Adipocyte (in vitro differentiated cells): Measurements from ENCODE around the gene SAMD9.

ENCODE experiments used
- DNase-seq: peaks from one replicate; pipeline ENCODE4 v3.0.0-alpha.2; 2015; ENCODE audit warnings: low read depth
- H3K27me3 ChIP-seq: replicated peaks from 2 replicates; pipeline ENCODE4 v1.7.0; 2013; ENCODE audit warnings: mild to moderate bottlenecking, low read length, moderate library complexity; ENCODE audit not compliant: control insufficient read depth, insufficient read depth
- H3K36me3 ChIP-seq: 2 replicates; pipeline ENCODE4 v1.7.0; 2013; ENCODE audit warnings: low read length, mild to moderate bottlenecking, moderate library complexity; ENCODE audit not compliant: control insufficient read depth, insufficient read depth, severe bottlenecking
- H3K4me1 ChIP-seq: 2 replicates; pipeline ENCODE4 v1.7.0; 2013; ENCODE audit warnings: mild to moderate bottlenecking, low read length, moderate library complexity; ENCODE audit not compliant: control insufficient read depth, insufficient read depth
- H3K4me3 ChIP-seq: 2 replicates; pipeline ENCODE4 v1.7.0; 2013; ENCODE audit warnings: mild to moderate bottlenecking, low read length, moderate library complexity
- H3K9ac ChIP-seq: 2 replicates; pipeline ENCODE4 v1.7.0; 2013; ENCODE audit warnings: mild to moderate bottlenecking, low read length, moderate library complexity
- H3K9me3 ChIP-seq: 2 replicates; pipeline ENCODE4 v1.7.0; 2013; ENCODE audit warnings: mild to moderate bottlenecking, low read length, moderate library complexity; ENCODE audit not compliant: control insufficient read depth

The SAMD9 gene

GRCh38 chr7:93117852-93118530 lies at the start of gene SAMD9:
SAMD9 (minus strand) TSS chr7:93117979; CDS start chr7:93106097, 11,882 bp downstream.
- no peaks in the 10 kb centered on the region for H3K27me3 ChIP-seq
- peak; percentile 96 for DNase-seq
- no peaks in the 10 kb centered on the region for H3K9me3 ChIP-seq
- H3K4me1 ChIP-seq = peaks cover 22% of the 10 kb centered on the region
- H3K9ac ChIP-seq = peak within 1 kb of the TSS; percentile 77
- H3K36me3 ChIP-seq = no peaks in the 10 kb centered on the region
- peak within 1 kb of the TSS; percentile 84 for H3K4me3 ChIP-seq

DNA sequence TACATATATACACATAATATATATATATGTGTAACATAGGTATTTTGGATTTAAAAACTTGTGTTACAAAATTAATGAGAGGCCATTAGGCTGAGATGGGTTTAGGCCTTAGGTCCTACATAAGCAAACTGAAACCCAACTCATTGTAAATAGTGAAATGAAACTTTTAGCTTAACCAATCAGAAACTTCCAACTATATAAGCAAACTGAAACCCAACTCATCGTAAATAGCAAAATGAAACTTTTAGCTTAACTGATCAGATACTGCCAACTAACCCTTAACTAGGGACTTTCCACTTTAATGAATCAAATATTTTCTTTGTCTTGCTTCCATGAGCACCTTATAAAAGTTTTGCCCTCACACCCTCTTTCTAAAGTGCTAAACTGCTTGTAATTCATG lies 47.7 kb upstream of the SAMD9 start:
- Histone ChIP-seq H3K36me3 (no peaks in the 10 kb centered on the region), H3K9me3 (no peaks in the 10 kb centered on the region), H3K27me3 (no peaks in the 10 kb centered on the region), H3K9ac (no peak overlapping the region), H3K4me3 (no peak overlapping the region), H3K4me1 (no peaks in the 10 kb centered on the region)
- DNase-seq = no peak

DNA sequence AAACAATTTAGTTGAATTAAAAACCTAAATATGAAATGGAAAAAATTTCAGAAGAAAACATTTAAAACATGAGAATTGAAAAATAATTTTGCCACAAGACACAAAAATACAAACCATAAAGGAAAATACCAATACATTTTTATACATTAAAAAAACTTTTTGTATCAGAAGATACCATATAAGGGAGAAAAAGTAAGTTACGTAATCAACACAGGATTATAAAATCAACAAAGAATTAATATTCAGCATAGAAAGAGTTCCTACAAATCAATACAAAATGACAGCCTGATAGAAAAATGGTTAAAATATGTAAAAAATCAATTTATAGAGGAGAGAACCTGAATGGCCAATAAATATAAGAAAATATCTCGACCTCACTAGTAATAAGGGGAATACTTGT lies 47.0 kb upstream of the SAMD9 start:
- H3K9ac ChIP-seq = no peak overlapping the region
- DNase-seq = no peak
- no peaks in the 10 kb centered on the region for H3K9me3 ChIP-seq
- H3K36me3 ChIP-seq = no peaks in the 10 kb centered on the region
- H3K27me3 ChIP-seq = no peaks in the 10 kb centered on the region
- H3K4me3 ChIP-seq = no peak overlapping the region
- H3K4me1 ChIP-seq = no peaks in the 10 kb centered on the region

DNA sequence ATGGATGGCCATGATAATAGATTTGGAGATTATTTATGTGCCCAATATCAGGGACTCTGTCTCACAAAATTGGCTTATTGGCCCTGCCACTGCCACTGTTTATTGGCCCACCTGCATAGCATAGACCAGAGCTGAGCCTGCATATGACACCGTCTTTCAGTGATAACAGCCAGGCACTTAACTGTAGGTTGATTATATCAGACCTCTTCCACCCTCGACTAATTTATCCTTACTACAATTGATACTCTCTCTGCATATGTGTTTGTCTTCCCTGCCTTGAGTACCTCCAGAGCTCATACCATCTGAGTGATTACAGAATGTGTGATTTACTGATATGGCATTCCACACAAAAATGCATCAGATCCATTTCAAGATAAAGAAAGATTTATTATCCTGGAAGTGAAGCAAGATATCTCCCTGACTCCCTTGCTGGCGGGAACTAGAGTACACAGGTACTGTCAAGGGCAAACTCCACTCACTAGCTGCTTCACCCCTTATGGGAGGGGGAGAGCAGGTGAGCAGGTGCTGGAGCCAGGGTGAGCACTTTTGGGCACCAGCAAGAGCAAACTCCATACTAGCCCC lies 43.5 kb upstream of the SAMD9 start:
- no peak overlapping the region for H3K9ac ChIP-seq
- H3K27me3 ChIP-seq = no peaks in the 10 kb centered on the region
- no peaks in the 10 kb centered on the region for H3K36me3 ChIP-seq
- H3K9me3 ChIP-seq = no peaks in the 10 kb centered on the region
- H3K4me1 ChIP-seq = no peaks in the 10 kb centered on the region
- DNase-seq = no peak
- H3K4me3 ChIP-seq = no peak overlapping the region

- Histone ChIP-seq H3K36me3 (no peaks in the 10 kb centered on the region), H3K27me3 (no peaks in the 10 kb centered on the region), H3K4me1 (no peaks in the 10 kb centered on the region), H3K4me3 (no peak overlapping the region), H3K9ac (no peak overlapping the region), H3K9me3 (no peaks in the 10 kb centered on the region)
- DNase-seq = no peak
Measured at GRCh38 chr7:93160410-93160809, 42.6 kb upstream of the SAMD9 start.

GRCh38 chr7:93159490-93159889 lies 41.7 kb upstream of the SAMD9 start:
- Histone ChIP-seq H3K9me3 (no peaks in the 10 kb centered on the region), H3K4me1 (no peaks in the 10 kb centered on the region), H3K9ac (no peak overlapping the region), H3K36me3 (no peaks in the 10 kb centered on the region), H3K4me3 (no peak overlapping the region), H3K27me3 (no peaks in the 10 kb centered on the region)
- no peak for DNase-seq

GRCh38 chr7:93156884-93157283 lies 39.1 kb upstream of the SAMD9 start:
- no peaks in the 10 kb centered on the region for H3K36me3 ChIP-seq
- DNase-seq = no peak
- H3K4me1 ChIP-seq = no peaks in the 10 kb centered on the region
- no peak overlapping the region for H3K4me3 ChIP-seq
- no peak overlapping the region for H3K9ac ChIP-seq
- no peaks in the 10 kb centered on the region for H3K27me3 ChIP-seq
- no peaks in the 10 kb centered on the region for H3K9me3 ChIP-seq

DNA sequence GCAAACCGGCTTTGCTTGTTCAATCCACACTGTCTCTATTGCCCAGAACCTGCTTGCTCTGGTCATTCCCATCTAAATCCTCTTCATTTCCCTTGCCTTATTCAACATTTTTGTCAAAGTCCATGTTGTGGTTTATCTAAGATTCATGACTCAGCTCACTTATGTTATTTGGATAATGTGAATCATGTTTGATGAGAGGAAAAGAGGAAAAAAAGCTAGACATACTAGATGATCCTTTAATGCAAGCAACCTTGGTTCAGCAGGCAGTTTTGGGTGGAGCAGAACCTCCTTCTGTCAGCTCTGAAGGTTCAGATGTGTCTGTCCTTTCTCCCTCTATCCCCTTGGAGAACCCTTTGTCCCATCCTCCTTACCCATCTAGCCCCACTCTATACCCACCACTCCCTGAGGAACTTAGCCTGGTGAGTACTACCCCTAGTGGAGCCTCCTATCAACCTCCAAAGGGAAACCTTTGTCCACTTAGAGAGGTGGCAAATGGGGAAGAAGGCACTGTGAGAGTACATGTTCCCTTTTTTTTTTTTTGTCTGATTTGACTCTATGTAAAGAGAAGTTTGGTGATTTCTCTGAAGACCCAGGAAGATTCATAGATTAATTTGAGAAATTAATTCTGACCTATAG lies 32.5 kb upstream of the SAMD9 start:
- H3K36me3 ChIP-seq = no peaks in the 10 kb centered on the region
- no peaks in the 10 kb centered on the region for H3K9me3 ChIP-seq
- no peak overlapping the region for H3K4me3 ChIP-seq
- H3K9ac ChIP-seq = no peak overlapping the region
- peak; percentile 59 for DNase-seq
- H3K4me1 ChIP-seq = peaks cover 19% of the 10 kb centered on the region
- no peaks in the 10 kb centered on the region for H3K27me3 ChIP-seq

- no peaks in the 10 kb centered on the region for H3K9me3 ChIP-seq
- DNase-seq = no peak
- H3K27me3 ChIP-seq = no peaks in the 10 kb centered on the region
- peak overlapping the region; percentile 88 for H3K9ac ChIP-seq
- H3K4me1 ChIP-seq = peaks cover 19% of the 10 kb centered on the region
- peaks cover 10% of the 10 kb centered on the region for H3K36me3 ChIP-seq
- peak overlapping the region; percentile 87 for H3K4me3 ChIP-seq
Measured at GRCh38 chr7:93148727-93149126, 30.9 kb upstream of the SAMD9 start.

DNA sequence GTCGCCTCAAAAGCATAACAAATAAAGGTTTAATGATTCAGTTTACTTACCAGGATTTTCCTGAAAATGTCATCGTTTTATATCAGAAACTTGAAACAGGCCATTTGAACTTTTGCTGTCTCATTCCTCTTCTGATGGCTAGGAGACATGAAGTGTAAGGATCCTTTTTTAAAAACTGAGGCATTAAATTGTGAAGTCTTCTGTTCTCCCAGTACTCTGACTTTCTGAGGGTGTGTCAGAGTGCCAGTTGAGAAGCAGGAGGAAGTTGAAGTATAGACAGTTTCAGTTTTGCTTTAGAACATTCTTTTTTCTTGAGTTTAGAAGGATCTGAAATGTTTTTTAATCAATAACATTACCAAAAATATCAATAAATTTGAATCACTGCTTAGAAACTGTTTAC lies 30.4 kb upstream of the SAMD9 start, which contains the start of gene SAMD9L:
Gene SAMD9L, minus strand, starts transcription at position 242 of the 400 bp plus-strand sequence. CDS start 12,414 bp downstream, outside the sequence.
- Histone ChIP-seq H3K9me3 (no peaks in the 10 kb centered on the region), H3K27me3 (no peaks in the 10 kb centered on the region), H3K4me1 (peaks cover 19% of the 10 kb centered on the region), H3K36me3 (peaks cover 16% of the 10 kb centered on the region), H3K9ac (peak within 1 kb of the TSS; percentile 88), H3K4me3 (peak within 1 kb of the TSS; percentile 87)
- DNase-seq = peak; percentile 51

DNA sequence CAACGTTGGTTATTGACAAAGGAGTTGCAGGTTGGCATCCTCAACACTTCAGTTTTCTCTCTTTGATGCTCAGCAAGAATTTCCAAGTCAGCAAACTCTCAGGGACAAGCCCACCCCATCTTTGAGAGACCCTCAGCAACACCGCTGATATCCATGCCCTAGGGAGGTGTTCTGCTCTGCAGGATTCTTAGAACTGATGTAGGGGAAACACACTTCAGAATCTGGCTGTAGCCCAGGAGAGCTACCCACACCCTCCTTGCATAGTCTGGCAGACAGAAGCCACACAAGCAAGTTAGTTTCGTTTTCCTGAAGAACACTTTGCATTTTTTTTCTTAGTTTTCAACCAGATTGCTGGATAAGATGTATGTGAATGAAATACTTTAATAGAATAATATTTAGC lies 29.6 kb upstream of the SAMD9 start:
- peaks cover 20% of the 10 kb centered on the region for H3K36me3 ChIP-seq
- DNase-seq = peak; percentile 78
- H3K27me3 ChIP-seq = no peaks in the 10 kb centered on the region
- peak overlapping the region; percentile 88 for H3K9ac ChIP-seq
- peaks cover 19% of the 10 kb centered on the region for H3K4me1 ChIP-seq
- no peaks in the 10 kb centered on the region for H3K9me3 ChIP-seq
- H3K4me3 ChIP-seq = peak overlapping the region; percentile 87
